ENCODE measurements around the gene ECE1. TPM values are rescaled to one million over a fixed set of nuclear protein-coding genes. Genes with fewer than 3 reads are reported as not detected.
"Not testable (repeated sequence)": the region's sequence is repeated elsewhere in the genome, so short reads cannot be mapped to it uniquely, and the experiment has no call there.

Gene ECE1
- total RNA-seq, 2 donors from 2014 or later: 83.7 to 152 TPM

DNA sequence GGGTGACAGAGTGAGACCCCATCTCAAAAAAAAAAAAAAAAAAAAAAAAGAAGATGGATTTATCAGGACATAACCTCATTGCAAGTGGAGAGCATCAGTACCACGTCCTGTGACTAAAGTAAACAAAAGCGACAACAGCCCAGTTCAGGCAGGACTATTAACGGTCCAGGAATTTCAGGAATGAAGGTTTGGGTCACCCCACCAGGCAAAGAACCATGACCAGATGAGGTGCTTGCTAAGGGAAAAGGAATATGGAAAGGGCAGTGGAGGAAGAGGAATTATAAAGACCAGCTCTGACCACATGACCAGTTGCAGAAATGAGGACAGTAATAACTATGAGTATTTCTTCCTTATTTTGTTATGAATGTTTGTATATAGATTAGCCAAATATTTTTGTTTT, 78.1 kb downstream of the ECE1 start:
- DNase-seq (ENCODE audit: low spot score): no peak
- Histone ChIP-seq H3K9me3 (no peaks in the 10 kb centered on the region), H3K27ac (no peak overlapping the region), H3K4me3 (no peak overlapping the region), H3K4me1 (no peaks in the 10 kb centered on the region), H3K36me3 (no peaks in the 10 kb centered on the region), H3K27me3 (no peaks in the 10 kb centered on the region)
- TF ChIP-seq, protein P1, sequence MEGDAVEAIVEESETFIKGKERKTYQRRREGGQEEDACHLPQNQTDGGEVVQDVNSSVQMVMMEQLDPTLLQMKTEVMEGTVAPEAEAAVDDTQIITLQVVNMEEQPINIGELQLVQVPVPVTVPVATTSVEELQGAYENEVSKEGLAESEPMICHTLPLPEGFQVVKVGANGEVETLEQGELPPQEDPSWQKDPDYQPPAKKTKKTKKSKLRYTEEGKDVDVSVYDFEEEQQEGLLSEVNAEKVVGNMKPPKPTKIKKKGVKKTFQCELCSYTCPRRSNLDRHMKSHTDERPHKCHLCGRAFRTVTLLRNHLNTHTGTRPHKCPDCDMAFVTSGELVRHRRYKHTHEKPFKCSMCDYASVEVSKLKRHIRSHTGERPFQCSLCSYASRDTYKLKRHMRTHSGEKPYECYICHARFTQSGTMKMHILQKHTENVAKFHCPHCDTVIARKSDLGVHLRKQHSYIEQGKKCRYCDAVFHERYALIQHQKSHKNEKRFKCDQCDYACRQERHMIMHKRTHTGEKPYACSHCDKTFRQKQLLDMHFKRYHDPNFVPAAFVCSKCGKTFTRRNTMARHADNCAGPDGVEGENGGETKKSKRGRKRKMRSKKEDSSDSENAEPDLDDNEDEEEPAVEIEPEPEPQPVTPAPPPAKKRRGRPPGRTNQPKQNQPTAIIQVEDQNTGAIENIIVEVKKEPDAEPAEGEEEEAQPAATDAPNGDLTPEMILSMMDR (IDR thresholded peaks at IDR 0.05): no peak

- not testable (repeated sequence) for H3K4me3 ChIP-seq; H3K27ac ChIP-seq; H3K4me1 ChIP-seq; H3K36me3 ChIP-seq; H3K27me3 ChIP-seq; DNase-seq (ENCODE audit: low spot score); H3K9me3 ChIP-seq
Measured at GRCh38 chr1:21208137-21208700, 82.0 kb downstream of the ECE1 start.

DNA sequence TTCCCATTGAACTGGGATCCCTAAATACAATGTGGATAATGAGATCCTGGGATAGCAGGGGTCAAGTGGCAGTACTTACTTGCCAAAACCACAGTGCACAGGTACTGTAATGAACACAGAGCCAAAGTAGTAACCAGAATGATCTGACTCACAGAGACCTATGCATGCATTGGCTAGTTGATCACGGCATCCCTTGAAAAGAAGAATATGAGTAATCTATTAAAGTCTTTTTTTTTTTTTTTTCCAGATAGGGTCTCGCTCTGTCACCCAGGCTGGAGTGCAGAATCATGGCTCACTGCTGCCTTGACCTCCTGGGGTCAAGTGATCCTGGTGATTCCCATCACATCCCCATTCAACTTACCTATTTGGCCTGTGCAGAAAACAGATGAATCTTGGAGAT, 84.1 kb downstream of the ECE1 start:
- Histone ChIP-seq H3K4me1 (no peaks in the 10 kb centered on the region), H3K27ac (no peak overlapping the region), H3K9me3 (no peaks in the 10 kb centered on the region), H3K36me3 (no peaks in the 10 kb centered on the region), H3K27me3 (no peaks in the 10 kb centered on the region), H3K4me3 (no peak overlapping the region)
- TF ChIP-seq, protein P1 (IDR thresholded peaks at IDR 0.05): no peak
- no peak for DNase-seq (ENCODE audit: low spot score)

GRCh38 chr1:21205416-21205815, 84.8 kb downstream of the ECE1 start:
- TF ChIP-seq, protein P1 (IDR thresholded peaks at IDR 0.05): no peak
- Histone ChIP-seq H3K27me3 (no peaks in the 10 kb centered on the region), H3K4me3 (no peak overlapping the region), H3K9me3 (no peaks in the 10 kb centered on the region), H3K4me1 (no peaks in the 10 kb centered on the region), H3K36me3 (no peaks in the 10 kb centered on the region), H3K27ac (no peak overlapping the region)
- DNase-seq (ENCODE audit: low spot score): no peak

- Histone ChIP-seq H3K36me3 (no peaks in the 10 kb centered on the region), H3K27me3 (no peaks in the 10 kb centered on the region), H3K27ac (no peak overlapping the region), H3K4me3 (no peak overlapping the region), H3K4me1 (no peaks in the 10 kb centered on the region), H3K9me3 (no peaks in the 10 kb centered on the region)
- no peak for DNase-seq (ENCODE audit: low spot score)
- TF ChIP-seq, protein P1 (IDR thresholded peaks at IDR 0.05): no peak
Measured at GRCh38 chr1:21201650-21202049, 88.6 kb downstream of the ECE1 start.

GRCh38 chr1:21201238-21201637, 89.0 kb downstream of the ECE1 start:
- not testable (repeated sequence) for H3K4me3 ChIP-seq; H3K9me3 ChIP-seq; DNase-seq (ENCODE audit: low spot score); H3K27me3 ChIP-seq; H3K27ac ChIP-seq; H3K4me1 ChIP-seq; H3K36me3 ChIP-seq

- Histone ChIP-seq H3K27ac (no peak overlapping the region), H3K4me3 (no peak overlapping the region), H3K9me3 (no peaks in the 10 kb centered on the region), H3K4me1 (no peaks in the 10 kb centered on the region), H3K27me3 (no peaks in the 10 kb centered on the region), H3K36me3 (no peaks in the 10 kb centered on the region)
- DNase-seq (ENCODE audit: low spot score): no peak
- TF ChIP-seq, protein P1 (IDR thresholded peaks at IDR 0.05): no peak
Measured at GRCh38 chr1:21200767-21201166, 89.5 kb downstream of the ECE1 start.

Data from right atrium auricular region (tissue), 2 donors.